Measurements from ENCODE around the gene ARHGAP32.

The ARHGAP32 gene

GRCh38 chr11:128941573-128942271 lies 250.4 kb downstream of the ARHGAP32 start:
- Histone ChIP-seq H3K27me3 (peaks cover 0 to 24% (median 0%) of the 10 kb centered on the region in 11 experiments; a peak in 5 of 22 replicates), H3K4me1 (peaks cover 27 to 84% (median 65%) of the 10 kb centered on the region in 10 experiments), H3K27ac (no peak overlapping the region; a peak in 1 of 22 replicates), H3K9ac (no peak overlapping the region), H3K36me3 (no peaks in the 10 kb centered on the region), H3K4me2 (peak overlapping the region; percentile 54 to 78 (median 62); a peak in 21 of 22 replicates), H4K20me1 (peaks cover 0 to 7% (median 0%) of the 10 kb centered on the region in 11 experiments; a peak in 1 of 22 replicates), H3K4me3 (no peak overlapping the region), H3K9me3 (replicated peaks in 1 of 11) (no peaks in the 10 kb centered on the region)
- no peak for TF ChIP-seq Cebpa-rat (IDR thresholded peaks at IDR 0.05)

GRCh38 chr11:128941110-128941509 lies 251.0 kb downstream of the ARHGAP32 start:
- Histone ChIP-seq H3K36me3 (no peaks in the 10 kb centered on the region), H3K4me2 (peak overlapping the region; percentile 54 to 78 (median 62)), H3K9me3 (replicated peaks in 1 of 11) (no peaks in the 10 kb centered on the region), H3K27ac (no peak overlapping the region), H3K9ac (no peak overlapping the region), H3K27me3 (peaks cover 0 to 24% (median 0%) of the 10 kb centered on the region in 11 experiments; a peak in 5 of 22 replicates), H4K20me1 (peaks cover 0 to 7% (median 0%) of the 10 kb centered on the region in 11 experiments; a peak in 1 of 22 replicates), H3K4me1 (peaks cover 27 to 86% (median 65%) of the 10 kb centered on the region in 10 experiments), H3K4me3 (no peak overlapping the region)
- no peak for TF ChIP-seq Cebpa-rat (IDR thresholded peaks at IDR 0.05)

- Histone ChIP-seq H3K4me1 (peaks cover 27 to 90% (median 65%) of the 10 kb centered on the region in 10 experiments), H3K4me2 (peak overlapping the region; percentile 54 to 78 (median 62))
- TF ChIP-seq Cebpa-rat (IDR thresholded peaks at IDR 0.05), result no peak
These were observed 251.5 kb downstream of the ARHGAP32 start for GRCh38 chr11:128940603-128941002.

GRCh38 chr11:128940156-128940555 lies 252.0 kb downstream of the ARHGAP32 start:
- Histone ChIP-seq H3K4me1 (peaks cover 27 to 93% (median 69%) of the 10 kb centered on the region in 10 experiments), H3K27ac (no peak overlapping the region), H3K27me3 (peaks cover 0 to 24% (median 0%) of the 10 kb centered on the region in 11 experiments; a peak in 5 of 22 replicates), H4K20me1 (peaks cover 0 to 7% (median 0%) of the 10 kb centered on the region in 11 experiments; a peak in 1 of 22 replicates), H3K9ac (no peak overlapping the region), H3K4me2 (peak overlapping the region; percentile 54 to 78 (median 62); a peak in 21 of 22 replicates), H3K9me3 (replicated peaks in 1 of 11) (no peaks in the 10 kb centered on the region), H3K36me3 (no peaks in the 10 kb centered on the region), H3K4me3 (no peak overlapping the region)
- TF ChIP-seq Cebpa-rat (IDR thresholded peaks at IDR 0.05), result no peak

More at GRCh38 chr11:128940603-128941002, 251.5 kb downstream of the ARHGAP32 start:
- Histone ChIP-seq H3K27ac (no peak overlapping the region), H3K9ac (no peak overlapping the region), H3K9me3 (replicated peaks in 1 of 11) (no peaks in the 10 kb centered on the region), H3K27me3 (peaks cover 0 to 24% (median 0%) of the 10 kb centered on the region in 11 experiments; a peak in 5 of 22 replicates), H4K20me1 (peaks cover 0 to 7% (median 0%) of the 10 kb centered on the region in 11 experiments; a peak in 1 of 22 replicates), H3K36me3 (no peaks in the 10 kb centered on the region), H3K4me3 (no peak overlapping the region)

GRCh38 chr11:128939591-128939990 lies 252.5 kb downstream of the ARHGAP32 start:
- Histone ChIP-seq H3K9ac (no peak overlapping the region), H3K9me3 (replicated peaks in 1 of 11) (no peaks in the 10 kb centered on the region), H3K4me1 (peaks cover 31 to 95% (median 73%) of the 10 kb centered on the region in 10 experiments), H4K20me1 (peaks cover 0 to 7% (median 0%) of the 10 kb centered on the region in 11 experiments; a peak in 3 of 22 replicates), H3K27me3 (peaks cover 0 to 24% (median 0%) of the 10 kb centered on the region in 11 experiments; a peak in 5 of 22 replicates), H3K27ac (no peak overlapping the region), H3K4me2 (peak overlapping the region; percentile 54 to 78 (median 62); a peak in 21 of 22 replicates), H3K4me3 (no peak overlapping the region), H3K36me3 (no peaks in the 10 kb centered on the region)
- TF ChIP-seq Cebpa-rat (IDR thresholded peaks at IDR 0.05), result no peak

GRCh38 chr11:128938156-128938885 lies 253.8 kb downstream of the ARHGAP32 start:
- peaks cover 0 to 11% (median 0%) of the 10 kb centered on the region in 11 experiments; a peak in 3 of 22 replicates for H4K20me1 ChIP-seq
- H3K9me3 ChIP-seq (replicated peaks in 1 of 11), result no peaks in the 10 kb centered on the region
- H3K4me2 ChIP-seq, result peak overlapping the region in 6 of 11 experiments; percentile 7 to 60 (median 50); a peak in 11 of 22 replicates
- H3K4me1 ChIP-seq, result peaks cover 43 to 95% (median 73%) of the 10 kb centered on the region in 10 experiments
- no peak for TF ChIP-seq Cebpa-rat (IDR thresholded peaks at IDR 0.05)
- H3K4me3 ChIP-seq, result no peak overlapping the region
- peaks cover 0 to 16% (median 0%) of the 10 kb centered on the region in 11 experiments; a peak in 5 of 22 replicates for H3K27me3 ChIP-seq
- H3K27ac ChIP-seq, result no peak overlapping the region
- H3K9ac ChIP-seq, result no peak overlapping the region
- no peaks in the 10 kb centered on the region for H3K36me3 ChIP-seq

GRCh38 chr11:128937480-128937879 lies 254.6 kb downstream of the ARHGAP32 start:
- peaks cover 0 to 11% (median 0%) of the 10 kb centered on the region in 11 experiments; a peak in 3 of 22 replicates for H4K20me1 ChIP-seq
- no peak overlapping the region for H3K4me3 ChIP-seq
- 0 out of 22 replicates have a peak overlapping the region, but pooled peaks of 1 of the 11 experiments have one; percentile 20 for H3K9ac ChIP-seq
- no peak for TF ChIP-seq Cebpa-rat (IDR thresholded peaks at IDR 0.05)
- peak overlapping the region in 6 of 11 experiments; percentile 7 to 60 (median 50); a peak in 10 of 22 replicates for H3K4me2 ChIP-seq
- no peaks in the 10 kb centered on the region for H3K9me3 ChIP-seq (replicated peaks in 1 of 11)
- no peaks in the 10 kb centered on the region for H3K36me3 ChIP-seq
- H3K4me1 ChIP-seq, result peaks cover 45 to 91% (median 69%) of the 10 kb centered on the region in 10 experiments
- H3K27me3 ChIP-seq, result peaks cover 0 to 8% (median 0%) of the 10 kb centered on the region in 11 experiments; a peak in 3 of 22 replicates
- H3K27ac ChIP-seq, result no peak overlapping the region

GRCh38 chr11:128936606-128937251 lies 255.4 kb downstream of the ARHGAP32 start:
- H3K4me2 ChIP-seq, result peak overlapping the region in 4 of 11 experiments; percentile 23 to 57 (median 50); a peak in 4 of 22 replicates
- H3K27me3 ChIP-seq, result peaks cover 0 to 8% (median 0%) of the 10 kb centered on the region in 11 experiments; a peak in 3 of 22 replicates
- H3K9ac ChIP-seq, result no peak overlapping the region
- H4K20me1 ChIP-seq, result peaks cover 0 to 11% (median 0%) of the 10 kb centered on the region in 11 experiments; a peak in 3 of 22 replicates
- TF ChIP-seq Cebpa-rat (IDR thresholded peaks at IDR 0.05), result no peak
- H3K27ac ChIP-seq, result no peak overlapping the region
- H3K9me3 ChIP-seq (replicated peaks in 1 of 11), result no peaks in the 10 kb centered on the region
- H3K4me1 ChIP-seq, result peaks cover 41 to 90% (median 62%) of the 10 kb centered on the region in 10 experiments
- H3K4me3 ChIP-seq, result no peak overlapping the region
- H3K36me3 ChIP-seq, result no peaks in the 10 kb centered on the region
